ENCODE results near the gene LAMTOR3. TPM values are rescaled to one million over a fixed set of nuclear protein-coding genes. Genes with fewer than 3 reads are reported as not detected.

LAMTOR3 gene
- total and polyA plus RNA-seq, 10 of the 15 experiments (the other 5 are each of a cell fraction or from before 2014, with no cell fraction given): 30.1 to 120 (median 65.5) TPM

GRCh38 chr4:99921174-99921573 is 26.9 kb upstream of the LAMTOR3 start (continued):
- TF ChIP-seq ZBTB11 (CRISPR knock-in tag; IDR thresholded peaks at IDR 0.05) (no peak), ZNF622 (IDR thresholded peaks at IDR 0.05) (no peak), SIN3A (IDR thresholded peaks at IDR 0.05; ENCODE audit: low read depth, low read length) (no peak), GATAD2B (conservative IDR thresholded peaks at IDR 0.05; ENCODE audit: low read depth) (no peak), MXI1 (IDR thresholded peaks at IDR 0.05; ENCODE audit: low read depth, low read length) (no peak), MTA3 (IDR thresholded peaks at IDR 0.05; ENCODE audit: borderline replicate concordance, low read length) (no peak)

- peaks cover 2% of the 10 kb centered on the region; the same call in 2 of the 3 replicates for H3K9me3 ChIP-seq (replicated peaks; ENCODE audit: control insufficient read depth, insufficient read depth, low read length)
- H3K4me2 ChIP-seq (ENCODE audit: control insufficient read depth, insufficient read depth): no peak overlapping the region
- DNase-seq (ENCODE audit: low read depth, low spot score) (no peak), ATAC-seq (no peak), FAIRE-seq (no peak)
- H3K27ac ChIP-seq (ENCODE audit: control insufficient read depth, insufficient read depth): no peak overlapping the region
- POLR2A ChIA-PET: no interaction called here
- no peaks in the 10 kb centered on the region; the same call in 1 of the 2 replicates for H3K79me2 ChIP-seq (ENCODE audit: control insufficient read depth, insufficient read depth, low read length)
- no peak overlapping the region for H2AFZ ChIP-seq (ENCODE audit: control insufficient read depth, low read depth, low read length)
- SMC1A ChIA-PET (ENCODE audit: uncharacterized antibody, unreplicated experiment): interaction anchor here (1.1 to 1.4 kb wide), 3 partner anchors 11 to 24 kb away, joined by 3 to 5 read pairs (median 3); partner anchors contain the start of gene LAMTOR3
- H4K20me1 ChIP-seq (ENCODE audit: control insufficient read depth, insufficient read depth): no peaks in the 10 kb centered on the region
- no peak overlapping the region for H3K9ac ChIP-seq (ENCODE audit: control insufficient read depth, insufficient read depth, low read length)
- intact Hi-C loops (cut with micrococcal nuclease; ENCODE audit: unreplicated experiment): no loop called here
- RAD21 ChIA-PET (ENCODE audit: unreplicated experiment): no interaction called here
- CTCF ChIA-PET: interaction anchor here (0.9 kb wide), 1 partner anchor 107 kb away, joined by 3 read pairs; no protein-coding TSS in a partner anchor
- H3K4me3 ChIP-seq: no peak overlapping the region
- peaks cover 4 to 13% of the 10 kb centered on the region in 2 experiments; a peak in 3 of 4 replicates for H3K36me3 ChIP-seq (ENCODE audit: control insufficient read depth in 2 of 2, insufficient read depth in 2 of 2, low read length in 1 of 2)
- H3K27me3 ChIP-seq (replicated peaks in 1 of 2; ENCODE audit: control insufficient read depth in 2 of 2, insufficient read depth in 2 of 2, low read length in 1 of 2): no peaks in the 10 kb centered on the region
- BruUV-seq (replicated peaks): no TSS peak
- no peaks in the 10 kb centered on the region for H3K4me1 ChIP-seq (ENCODE audit: control insufficient read depth, insufficient read depth, low read length)
- in situ Hi-C loops (cut with MboI): no loop called here
- WGBS (ENCODE audit: insufficient coverage, insufficient replicate concordance, low lambda C conversion rate, missing lambda C conversion rate): 100% methylated on average over 2 of the region's 2 CpGs
- TF ChIP-seq LARP7 (IDR thresholded peaks at IDR 0.05): no peak
- no peak for TF ChIP-seq IRF5 (IDR thresholded peaks at IDR 0.05; ENCODE audit: borderline replicate concordance)
- TF ChIP-seq CBFB (IDR thresholded peaks at IDR 0.05; ENCODE audit: low read depth): no peak
- no peak for TF ChIP-seq KLF5 (IDR thresholded peaks at IDR 0.05; ENCODE audit: partially characterized antibody)
- TF ChIP-seq MYC (IDR thresholded peaks at IDR 0.05; ENCODE audit: insufficient read depth, insufficient read length, insufficient replicate concordance, low read length, severe bottlenecking): no peak
- TF ChIP-seq HDAC2 (IDR thresholded peaks at IDR 0.05): no peak
- no peak for TF ChIP-seq E2F4 (IDR thresholded peaks at IDR 0.05; ENCODE audit: low read depth, low read length)
- no peak for TF ChIP-seq PBX3 (IDR thresholded peaks at IDR 0.05; ENCODE audit: insufficient replicate concordance, low read depth, low read length)
- TF ChIP-seq BCL3 (IDR thresholded peaks at IDR 0.05; ENCODE audit: borderline replicate concordance, insufficient read depth, low read depth, low read length, poor library complexity, severe bottlenecking): no peak
Measured at GRCh38 chr4:99918656-99919055, 24.4 kb upstream of the LAMTOR3 start.

Data from GM12878 (cell line).